Measurements from ENCODE around the gene TRIM50. TPM values are rescaled to one million over a fixed set of nuclear protein-coding genes. Genes with fewer than 3 reads are reported as not detected.

TRIM50 gene
- total and polyA plus RNA-seq, 11 donors = 0.08 to 0.72 (median 0.31) TPM; not detected in 6

DNA sequence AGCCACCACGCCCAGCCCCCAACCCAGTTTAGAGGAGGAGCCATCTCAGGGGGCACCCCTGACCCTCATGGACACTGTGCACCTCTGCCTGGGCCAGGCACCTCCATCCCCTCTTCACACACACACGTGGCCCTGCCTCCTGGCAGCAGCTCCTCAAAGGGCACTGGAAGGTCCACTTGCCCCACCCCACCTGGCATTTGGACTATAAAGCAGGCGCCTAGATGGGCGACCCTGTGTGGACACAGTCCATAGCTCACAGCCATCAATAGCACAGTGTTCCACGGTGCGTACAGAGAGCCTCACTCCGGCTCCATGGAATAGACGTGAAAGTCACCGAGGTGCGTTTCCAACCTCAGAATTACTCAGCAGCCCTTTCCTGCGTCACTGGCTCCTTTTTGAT, 41.1 kb upstream of the TRIM50 start:
- Histone ChIP-seq H3K9me3 (no peaks in the 10 kb centered on the region), H3K27ac (no peak overlapping the region), H3K4me1 (no peaks in the 10 kb centered on the region), H3K36me3 (no peaks in the 10 kb centered on the region), H3K27me3 (no peaks in the 10 kb centered on the region), H3K4me3 (no peak overlapping the region)
- DNase-seq (no peak), ATAC-seq (no peak)
- WGBS, 4 donors = 83 to 94% (median 88%) methylated on average over 9 to 11 of the region's 11 CpGs
- TF ChIP-seq, protein P1, sequence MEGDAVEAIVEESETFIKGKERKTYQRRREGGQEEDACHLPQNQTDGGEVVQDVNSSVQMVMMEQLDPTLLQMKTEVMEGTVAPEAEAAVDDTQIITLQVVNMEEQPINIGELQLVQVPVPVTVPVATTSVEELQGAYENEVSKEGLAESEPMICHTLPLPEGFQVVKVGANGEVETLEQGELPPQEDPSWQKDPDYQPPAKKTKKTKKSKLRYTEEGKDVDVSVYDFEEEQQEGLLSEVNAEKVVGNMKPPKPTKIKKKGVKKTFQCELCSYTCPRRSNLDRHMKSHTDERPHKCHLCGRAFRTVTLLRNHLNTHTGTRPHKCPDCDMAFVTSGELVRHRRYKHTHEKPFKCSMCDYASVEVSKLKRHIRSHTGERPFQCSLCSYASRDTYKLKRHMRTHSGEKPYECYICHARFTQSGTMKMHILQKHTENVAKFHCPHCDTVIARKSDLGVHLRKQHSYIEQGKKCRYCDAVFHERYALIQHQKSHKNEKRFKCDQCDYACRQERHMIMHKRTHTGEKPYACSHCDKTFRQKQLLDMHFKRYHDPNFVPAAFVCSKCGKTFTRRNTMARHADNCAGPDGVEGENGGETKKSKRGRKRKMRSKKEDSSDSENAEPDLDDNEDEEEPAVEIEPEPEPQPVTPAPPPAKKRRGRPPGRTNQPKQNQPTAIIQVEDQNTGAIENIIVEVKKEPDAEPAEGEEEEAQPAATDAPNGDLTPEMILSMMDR (IDR thresholded peaks at IDR 0.05) = no peak
- no peak for TF ChIP-seq POLR2A (IDR thresholded peaks at IDR 0.05)
- intact Hi-C loops (cut with DNase I) = loop anchor here in 1 of 10 donors (5.0 kb wide), 1 partner anchor 52 kb away; no protein-coding TSS in a partner anchor

DNA sequence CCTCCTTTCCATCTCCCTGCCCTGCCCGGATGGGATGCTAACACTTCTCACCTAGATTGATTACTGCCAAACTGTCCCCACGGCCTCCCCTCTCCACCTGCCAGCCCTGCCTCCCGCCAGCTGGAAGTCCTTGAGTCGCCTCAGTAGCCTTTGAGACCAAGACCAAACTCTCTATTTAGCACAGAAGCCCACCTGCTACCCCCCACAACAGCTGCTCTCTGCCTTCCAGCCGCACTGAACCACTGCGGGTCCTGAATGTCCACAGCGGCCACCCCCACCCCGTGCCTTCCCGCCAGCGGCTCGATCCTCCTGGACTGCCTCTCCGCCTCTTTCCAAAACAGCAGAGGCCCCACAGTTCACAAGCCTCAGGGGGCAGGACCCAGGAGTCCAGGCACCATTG, 39.1 kb upstream of the TRIM50 start:
- 75 to 85% (median 82%) methylated on average over 12 of the region's 12 CpGs for WGBS, 4 donors
- Histone ChIP-seq H3K27ac (no peak overlapping the region), H3K36me3 (no peaks in the 10 kb centered on the region), H3K9me3 (no peaks in the 10 kb centered on the region), H3K27me3 (no peaks in the 10 kb centered on the region), H3K4me3 (no peak overlapping the region), H3K4me1 (no peaks in the 10 kb centered on the region)
- DNase-seq (no peak), ATAC-seq (no peak)
- TF ChIP-seq, protein P1 (IDR thresholded peaks at IDR 0.05) = no peak
- TF ChIP-seq POLR2A (IDR thresholded peaks at IDR 0.05) = no peak
- intact Hi-C loops (cut with DNase I) = loop anchor here in 1 of 10 donors (5.0 kb wide), 1 partner anchor 50 kb away; no protein-coding TSS in a partner anchor

DNA sequence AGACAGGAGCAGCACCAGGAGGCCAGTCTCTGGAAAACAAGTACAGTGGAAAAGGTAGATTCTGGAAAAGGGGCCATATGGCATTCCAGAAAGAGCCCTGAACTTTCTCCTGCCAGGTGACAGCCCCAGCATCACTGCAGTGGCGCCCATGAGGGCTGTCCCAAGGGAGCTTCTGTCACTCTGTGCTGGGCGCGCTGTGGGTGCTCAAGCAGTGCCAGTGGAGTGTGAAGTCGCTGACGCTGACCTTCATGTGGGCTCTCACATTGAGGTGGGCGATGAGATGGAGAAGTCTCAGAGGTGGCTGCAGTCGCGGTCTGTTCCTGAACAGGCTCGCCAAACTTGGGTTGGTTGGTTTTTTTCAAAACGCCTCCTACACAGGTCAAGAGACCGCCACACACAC, 38.2 kb upstream of the TRIM50 start:
- no peak overlapping the region for H3K4me3 ChIP-seq
- 87 to 94% (median 91%) methylated on average over 11 of the region's 11 CpGs for WGBS, 4 donors
- intact Hi-C loops (cut with DNase I) = loop anchor here in 1 of 10 donors (5.0 kb wide), 1 partner anchor 49 kb away; no protein-coding TSS in a partner anchor
- DNase-seq (no peak), ATAC-seq (no peak)
- H3K36me3 ChIP-seq = no peaks in the 10 kb centered on the region
- H3K4me1 ChIP-seq = no peaks in the 10 kb centered on the region
- H3K27ac ChIP-seq = no peak overlapping the region
- TF ChIP-seq, protein P1 (IDR thresholded peaks at IDR 0.05) = no peak
- TF ChIP-seq POLR2A (IDR thresholded peaks at IDR 0.05) = no peak
- H3K9me3 ChIP-seq = no peaks in the 10 kb centered on the region
- H3K27me3 ChIP-seq = no peaks in the 10 kb centered on the region

DNA sequence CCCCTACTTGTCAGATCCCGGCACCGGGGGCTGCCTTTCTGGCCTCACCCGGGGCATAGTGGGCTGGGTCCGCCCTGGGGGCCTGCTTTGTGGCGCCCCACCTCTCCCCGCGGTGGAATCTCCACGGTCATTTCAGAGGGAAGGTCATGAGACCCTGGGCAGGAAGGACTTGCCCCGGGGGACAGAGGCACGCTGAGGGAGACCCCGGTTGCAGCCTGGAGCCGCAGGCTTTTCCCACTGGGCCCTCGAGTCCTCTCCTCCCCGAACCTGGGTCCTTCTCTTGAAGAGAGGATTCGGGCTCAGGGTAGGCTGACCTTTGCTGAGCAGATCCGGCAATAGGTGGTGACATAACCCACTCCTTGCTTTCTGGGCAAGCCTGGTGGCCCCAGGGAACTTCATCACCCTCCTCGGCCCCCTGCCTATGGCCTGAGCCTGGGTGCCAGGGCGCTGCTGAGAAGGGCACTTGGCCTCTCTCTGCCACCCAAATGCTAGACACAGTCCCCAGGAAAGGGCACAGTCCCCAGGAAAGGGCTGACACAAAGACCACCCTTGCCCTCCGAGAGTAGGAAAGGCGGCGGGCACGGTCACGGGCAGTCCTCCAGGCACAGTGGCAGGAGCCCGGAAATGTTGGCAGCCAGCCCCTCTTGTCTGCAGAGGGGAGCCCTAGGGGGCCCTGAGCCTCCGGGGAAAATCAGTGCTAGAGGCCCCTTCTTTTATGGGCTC, 36.3 kb upstream of the TRIM50 start:
- H3K4me3 ChIP-seq = no peak overlapping the region
- H3K9me3 ChIP-seq = no peaks in the 10 kb centered on the region
- TF ChIP-seq, protein P1 (IDR thresholded peaks at IDR 0.05) = no peak
- TF ChIP-seq POLR2A (IDR thresholded peaks at IDR 0.05) = no peak
- no peaks in the 10 kb centered on the region for H3K27me3 ChIP-seq
- H3K36me3 ChIP-seq = no peaks in the 10 kb centered on the region
- intact Hi-C loops (cut with DNase I) = no loop called here
- H3K4me1 ChIP-seq = no peaks in the 10 kb centered on the region
- ATAC-seq (peak in 3 of 4 donors; percentile 38 to 58 (median 51)), DNase-seq (no peak)
- H3K27ac ChIP-seq = no peak overlapping the region
- 46 to 66% (median 53%) methylated on average over 18 to 25 of the region's 25 CpGs for WGBS, 4 donors

Measured in heart left ventricle (tissue), 16 donors.